ENCODE data around the gene SMAD7.

The SMAD7 gene

DNA sequence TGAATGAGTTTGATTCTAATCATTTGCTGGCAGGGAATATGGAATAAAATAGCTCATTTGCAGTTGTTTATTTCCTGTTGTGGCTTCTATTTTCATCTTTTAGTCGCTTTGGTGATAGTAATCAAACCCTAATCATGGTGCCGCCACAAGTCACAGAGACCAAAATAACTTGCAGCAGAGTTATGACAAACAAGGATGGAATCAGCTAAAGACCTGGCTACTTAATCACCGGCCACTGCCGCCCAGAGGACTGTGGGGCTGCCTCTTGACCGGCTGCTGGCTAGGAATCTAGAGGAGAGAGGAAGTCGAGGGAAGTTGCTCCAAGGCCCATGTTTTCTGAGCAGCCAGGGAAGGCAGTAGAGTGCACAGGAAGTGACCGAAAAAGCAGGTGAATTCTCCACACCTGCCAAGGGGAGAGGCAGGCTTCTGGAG, 5.1 kb upstream of the SMAD7 start:
- H3K4me3 ChIP-seq (ENCODE audit: control insufficient read depth, low read depth, low read length) = no peak overlapping the region
- no peak for TF ChIP-seq CTCF (IDR thresholded peaks at IDR 0.05; ENCODE audit: control insufficient read depth, insufficient read depth, low read depth, low read length, missing control alignments)

DNA sequence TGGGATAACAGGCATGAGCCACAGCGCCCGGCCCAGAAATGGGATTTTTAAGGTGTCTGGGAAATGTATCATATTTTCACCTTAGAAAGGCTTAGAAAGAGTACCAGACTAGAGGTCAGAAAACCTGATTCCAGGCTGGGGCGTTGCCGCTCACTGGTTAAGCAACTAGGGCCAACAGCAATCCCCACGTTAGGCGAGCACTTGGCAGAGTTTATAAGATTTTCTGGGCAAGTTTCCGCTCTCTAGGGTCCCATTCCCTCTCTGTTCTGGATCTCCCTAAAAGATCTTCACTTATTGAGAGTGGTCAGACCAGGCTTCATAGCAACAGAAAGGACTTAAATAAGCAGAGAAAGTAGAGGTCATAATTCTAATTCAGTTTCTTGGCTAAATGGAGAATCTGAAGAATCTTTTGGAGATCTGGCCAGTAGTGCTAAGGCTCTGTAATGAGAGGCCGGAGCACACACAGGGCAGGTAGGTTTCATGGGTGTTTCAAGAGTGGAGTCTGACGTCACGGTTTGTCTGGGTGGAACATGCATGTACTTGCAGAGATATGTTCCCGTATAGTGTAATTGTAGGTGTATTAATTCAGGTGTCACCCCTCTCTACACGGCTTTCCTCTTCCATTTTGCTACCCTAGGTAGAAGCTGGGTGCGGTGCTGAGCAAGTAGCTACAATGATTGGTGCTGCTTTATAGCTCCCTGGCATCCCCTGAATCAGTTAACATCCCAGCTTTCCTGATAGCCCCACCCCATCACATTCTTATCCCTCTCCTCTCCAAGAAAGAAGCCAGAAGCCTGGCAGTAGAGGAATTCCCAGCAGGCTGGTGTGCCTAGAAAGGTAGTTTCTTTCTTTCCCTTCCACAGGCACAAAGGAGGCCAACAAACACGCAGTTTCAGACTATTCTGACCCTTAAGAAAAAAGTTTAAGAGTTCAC, 4.4 kb upstream of the SMAD7 start:
- no peak for DNase-seq (ENCODE audit: low read depth)
- no peak for TF ChIP-seq CTCF (IDR thresholded peaks at IDR 0.05; ENCODE audit: control insufficient read depth, insufficient read depth, low read depth, low read length, missing control alignments)
- no peak overlapping the region for H3K4me3 ChIP-seq (ENCODE audit: control insufficient read depth, low read depth, low read length)

More for the DNA sequence above, 5.1 kb upstream of the SMAD7 start:
- DNase-seq (ENCODE audit: low read depth) = no peak

GRCh38 chr18:48953104-48953706, 2.4 kb upstream of the SMAD7 start:
- no peak for DNase-seq (ENCODE audit: low read depth)
- TF ChIP-seq CTCF (IDR thresholded peaks at IDR 0.05; ENCODE audit: control insufficient read depth, insufficient read depth, low read depth, low read length, missing control alignments) = no peak
- H3K4me3 ChIP-seq (ENCODE audit: control insufficient read depth, low read depth, low read length) = peak overlapping the region; percentile 67; the same call in 1 of the 2 replicates

- peak overlapping the region; percentile 67 for H3K4me3 ChIP-seq (ENCODE audit: control insufficient read depth, low read depth, low read length)
- DNase-seq (ENCODE audit: low read depth) = no peak
- no peak for TF ChIP-seq CTCF (IDR thresholded peaks at IDR 0.05; ENCODE audit: control insufficient read depth, insufficient read depth, low read depth, low read length, missing control alignments)
Observed at GRCh38 chr18:48952287-48953103, 1.7 kb upstream of the SMAD7 start.

DNA sequence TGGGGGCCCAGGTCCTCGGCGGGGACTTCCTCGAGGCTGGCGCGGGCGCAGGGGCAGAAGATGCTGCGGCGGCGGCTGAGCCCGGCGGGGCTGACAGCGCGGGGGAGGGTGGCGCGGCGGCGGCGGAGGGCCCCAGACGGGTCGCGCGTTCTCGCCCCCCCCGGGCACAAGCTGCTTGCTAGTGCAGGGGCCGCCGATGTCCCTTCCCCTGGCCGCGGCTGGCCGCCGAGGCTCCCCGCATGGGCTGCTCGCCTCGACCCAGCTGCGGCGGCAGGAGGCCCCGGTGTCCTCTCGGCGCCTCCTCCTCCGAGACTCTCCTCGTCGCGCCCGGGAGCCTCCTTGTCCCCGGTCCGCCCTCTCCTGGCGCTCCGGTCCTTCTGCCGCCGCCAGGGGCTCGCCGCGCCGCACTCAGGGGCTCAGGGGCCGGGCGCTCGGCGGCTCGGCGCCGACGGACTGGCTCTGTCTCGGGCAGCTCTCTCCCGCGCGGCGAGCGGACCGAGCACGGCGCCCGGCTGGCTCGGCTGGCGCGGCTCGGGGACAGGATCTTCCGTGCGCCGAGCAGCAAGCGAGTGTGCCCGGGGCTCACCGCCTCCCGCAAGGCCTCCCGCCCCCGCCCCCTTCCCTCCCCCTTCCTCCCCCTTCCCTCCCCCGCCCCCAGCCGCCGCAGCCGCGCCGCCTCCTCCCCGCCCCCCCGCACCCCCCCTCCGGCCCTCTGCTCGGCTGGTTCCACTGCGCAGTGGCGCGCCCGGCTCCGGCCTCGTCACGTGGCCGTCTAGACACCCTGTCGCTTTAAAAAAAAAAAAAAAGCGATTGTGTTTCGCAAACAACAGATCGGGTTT, 902 bp upstream of the SMAD7 start:
- peak; percentile 75 for DNase-seq (ENCODE audit: low read depth)
- peak overlapping the region; percentile 68 for H3K4me3 ChIP-seq (ENCODE audit: control insufficient read depth, low read depth, low read length)
- peak; percentile 8 for TF ChIP-seq CTCF (IDR thresholded peaks at IDR 0.05; ENCODE audit: control insufficient read depth, insufficient read depth, low read depth, low read length, missing control alignments)

All from AG09309 (cell line).